Measurements from ENCODE around the gene LGALS7. TPM values are rescaled to one million over a fixed set of nuclear protein-coding genes. Genes with fewer than 3 reads are reported as not detected.

LGALS7 gene
- polyA plus RNA-seq, 1 experiment: not detected

- no peak for DNase-seq (ENCODE audit: low read depth)
- POLR2A ChIA-PET: no interaction called here
- Histone ChIP-seq H3K4me3 (ENCODE audit: low read depth, low read length) (no peak overlapping the region), H3K27me3 (ENCODE audit: control insufficient read depth, insufficient read depth, low read length) (no peaks in the 10 kb centered on the region), H3K36me3 (ENCODE audit: control insufficient read depth, insufficient read depth, low read length) (peaks cover 80% of the 10 kb centered on the region)
- CTCF ChIA-PET: interaction anchor here (1.5 kb wide), 1 partner anchor 85 kb away, joined by 4 read pairs; no protein-coding TSS in a partner anchor
- no peak for TF ChIP-seq CTCF (IDR thresholded peaks at IDR 0.05; ENCODE audit: insufficient read depth, low read depth, low read length)
Observed at GRCh38 chr19:38721496-38721895, 51.8 kb downstream of the LGALS7 start.

Small RNA genes within 50 kb of the gene (small RNA-seq; reads per million reads assigned to genes)
- gene RNU6-140P (ENCODE audit: insufficient read length, low read depth, low replicate concordance): not detected

Other genes with a start within 250 kb of the LGALS7 start
- gene MAP4K1, start 155.6 kb downstream of the LGALS7 start, polyA plus RNA-seq (2011; rRNA removed): 0.18 and 0.25 TPM in 2 replicates
- 230 and 357 TPM in 2 replicates for gene EIF3K, start 154.3 kb downstream of the LGALS7 start, polyA plus RNA-seq (2011; rRNA removed)
- 592 and 970 TPM in 2 replicates for gene ACTN4, start 125.9 kb downstream of the LGALS7 start, polyA plus RNA-seq (2011; rRNA removed)
- 0.34 and 0.75 TPM in 2 replicates for gene CAPN12, start 29.0 kb downstream of the LGALS7 start, polyA plus RNA-seq (2011; rRNA removed)
- not detected in 2 replicates for gene LGALS7B, start 15.7 kb upstream of the LGALS7 start, polyA plus RNA-seq (2011; rRNA removed)
- 0.28 and 0.53 TPM in 2 replicates for gene LGALS4, start 39.4 kb upstream of the LGALS7 start, polyA plus RNA-seq (2011; rRNA removed)
- gene ECH1, start 58.3 kb upstream of the LGALS7 start, polyA plus RNA-seq (2011; rRNA removed): 75.6 and 124 TPM in 2 replicates
- 266 and 342 TPM in 2 replicates for gene HNRNPL, start 76.5 kb upstream of the LGALS7 start, polyA plus RNA-seq (2011; rRNA removed)
- gene RINL, start 104.8 kb upstream of the LGALS7 start, polyA plus RNA-seq (2011; rRNA removed): 1.9 TPM in 2 replicates
- gene SIRT2, start 126.1 kb upstream of the LGALS7 start, polyA plus RNA-seq (2011; rRNA removed): 44.4 and 71.8 TPM in 2 replicates
- gene NFKBIB, start 126.5 kb upstream of the LGALS7 start, polyA plus RNA-seq (2011; rRNA removed): 12.8 and 20.6 TPM in 2 replicates
- not detected in 2 replicates for gene CCER2, start 138.7 kb upstream of the LGALS7 start, polyA plus RNA-seq (2011; rRNA removed)
- gene SARS2, start 157.2 kb upstream of the LGALS7 start, polyA plus RNA-seq (2011; rRNA removed): 15.4 and 26.1 TPM in 2 replicates
- 32.0 and 49.3 TPM in 2 replicates for gene MRPS12, start 157.4 kb upstream of the LGALS7 start, polyA plus RNA-seq (2011; rRNA removed)
- 14.5 and 19.5 TPM in 2 replicates for gene FBXO17, start 202.2 kb upstream of the LGALS7 start, polyA plus RNA-seq (2011; rRNA removed)